NCI-H524 (cell line): ENCODE results near the gene PRKCQ.

Experiments
- DNase-seq, 2 experiments: peaks; one replicate each; lab custom pipeline; 2025; lab: John Stamatoyannopoulos, UW

The PRKCQ gene

DNA sequence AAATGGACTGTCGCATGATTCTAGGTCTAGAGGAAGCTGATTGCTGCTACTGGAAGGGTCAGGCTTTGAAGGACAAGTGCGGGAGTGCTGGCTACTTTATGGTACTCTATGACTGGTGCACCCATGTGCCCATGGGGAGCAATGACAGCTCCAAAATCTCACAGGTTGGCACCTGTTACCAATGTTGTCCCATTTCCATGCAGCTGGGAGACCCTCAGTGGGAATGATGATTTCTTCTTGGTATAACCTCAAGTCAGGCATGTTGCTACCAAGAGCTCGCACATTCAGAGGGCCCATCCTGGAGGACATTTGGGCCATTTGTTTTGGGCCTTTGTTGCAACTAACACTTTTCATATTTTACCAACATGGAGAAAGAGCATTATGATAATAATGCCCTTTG, 174.4 kb downstream of the PRKCQ start:
- DNase-seq = no peak

DNA sequence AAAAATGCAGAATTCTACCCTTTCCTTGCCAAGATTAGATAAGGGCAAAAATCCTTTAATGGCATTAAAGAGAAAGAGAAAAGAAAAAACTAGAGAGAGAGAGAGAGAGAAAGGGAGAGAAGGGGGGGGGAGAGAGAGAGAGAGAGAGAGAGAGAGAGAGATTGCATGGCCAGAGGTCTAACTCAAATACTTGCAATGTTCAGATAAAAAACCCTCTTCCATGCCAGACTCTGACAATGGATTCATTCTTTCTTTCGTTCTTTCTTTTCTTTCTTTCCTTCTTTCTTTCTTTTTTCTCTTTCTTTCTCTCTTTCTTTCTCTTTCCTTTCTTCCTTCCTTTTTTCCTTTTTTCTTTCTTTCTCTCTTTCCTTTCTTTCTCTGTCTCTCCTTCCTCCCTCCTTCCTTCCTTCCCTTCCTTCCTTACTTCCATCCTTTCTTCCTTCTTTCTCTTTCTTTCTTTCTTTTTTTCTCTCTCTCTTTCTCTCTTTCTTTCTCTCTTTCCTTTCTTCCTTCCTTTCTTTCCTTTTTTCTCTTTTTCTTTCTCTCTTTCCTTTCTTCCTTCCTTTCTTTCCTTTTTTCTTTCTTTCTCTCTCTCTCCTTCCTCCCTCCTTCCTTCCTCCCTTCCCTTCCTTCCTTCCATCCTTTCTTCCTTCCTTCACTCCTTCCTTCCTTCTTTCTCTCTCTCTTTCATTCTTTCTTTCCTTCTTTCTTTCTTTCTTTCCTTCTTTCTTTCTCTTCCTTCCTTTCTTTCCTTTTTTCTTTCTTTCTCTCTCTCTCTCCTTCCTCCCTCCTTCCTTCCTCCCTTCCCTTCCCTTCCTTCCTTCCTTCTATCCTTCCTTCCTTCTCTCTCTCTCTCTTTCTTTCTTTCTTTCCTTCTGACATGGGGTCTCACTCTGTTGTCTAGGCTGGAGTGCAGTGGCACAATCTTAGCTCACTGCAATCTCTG, 175.7 kb downstream of the PRKCQ start:
- no peak for DNase-seq

DNA sequence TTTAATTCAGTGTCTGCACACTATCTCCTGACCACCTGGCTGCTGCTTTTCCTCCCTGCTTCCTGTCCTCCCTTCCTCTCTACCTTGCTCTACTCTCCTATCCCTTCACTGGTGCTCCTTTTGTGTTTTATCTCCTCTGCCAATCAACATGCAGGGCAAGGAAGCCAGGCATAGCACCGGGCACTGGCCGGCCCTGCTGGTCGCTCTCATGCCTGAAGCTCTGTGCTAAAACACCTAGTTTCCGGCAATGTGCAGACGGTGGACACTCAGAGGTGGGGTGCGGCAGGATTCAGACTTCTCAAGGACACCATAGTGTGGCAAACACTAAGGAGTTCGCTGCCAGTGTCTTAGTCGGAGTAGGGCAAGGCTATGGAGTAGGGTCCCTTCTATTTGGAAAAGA, 177.1 kb downstream of the PRKCQ start:
- DNase-seq = no peak

DNA sequence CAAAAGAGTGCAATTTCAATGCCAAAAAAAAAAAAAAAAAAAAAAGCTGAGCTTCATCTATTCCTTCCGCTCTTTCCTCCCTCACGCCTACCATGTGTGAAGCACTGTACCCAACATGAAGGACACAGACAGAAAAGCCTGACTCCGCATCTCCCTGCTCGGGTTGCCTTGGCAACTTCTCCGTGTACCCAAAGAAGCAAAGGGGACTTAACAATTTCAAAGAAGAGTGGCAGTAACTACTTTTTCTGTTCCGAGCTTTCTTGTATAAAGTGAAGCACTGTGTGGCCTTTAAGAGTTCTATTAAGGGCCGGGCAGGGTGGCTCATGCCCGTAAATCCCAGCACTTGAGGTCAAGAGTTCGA, 177.7 kb downstream of the PRKCQ start:
- DNase-seq = no peak

DNA sequence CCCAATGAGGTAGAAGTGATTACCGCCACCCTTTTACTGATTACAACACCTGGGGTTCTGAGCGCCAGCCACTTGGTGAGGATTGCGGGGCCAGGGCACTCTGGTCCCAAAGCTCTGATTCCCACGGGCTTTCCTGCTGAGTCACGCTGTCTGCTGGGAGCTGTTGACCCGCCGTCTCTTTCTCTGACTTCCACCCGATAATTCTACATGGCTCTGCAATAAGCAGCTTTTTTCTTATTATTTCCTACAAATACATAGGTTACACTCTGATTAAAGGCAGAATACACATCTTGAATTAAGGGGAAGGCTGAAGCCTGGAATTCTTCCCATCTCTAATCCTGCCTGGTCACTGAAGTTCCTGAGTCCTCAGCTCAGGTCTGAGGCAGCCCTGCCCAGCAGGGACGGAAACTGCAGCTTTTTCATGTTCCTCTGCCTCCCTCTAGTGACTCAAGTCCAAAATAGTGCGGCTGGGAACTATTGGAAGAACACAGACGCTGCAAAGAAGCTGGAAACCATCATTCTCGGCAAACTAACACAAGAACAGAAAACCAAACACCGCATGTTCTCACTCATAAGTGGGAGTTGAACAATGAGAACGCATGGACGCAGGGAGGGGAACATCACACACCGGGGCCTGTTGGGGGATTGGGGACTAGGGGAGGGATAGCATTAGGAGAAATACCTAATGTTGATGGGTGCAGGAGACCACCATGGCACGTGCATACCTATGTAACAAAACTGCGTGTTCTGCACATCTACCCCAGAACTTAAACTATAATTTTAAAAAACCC, 178.3 kb downstream of the PRKCQ start:
- peak; percentile 15 to 71 for DNase-seq

GRCh38 chr10:6400821-6401465, 179.1 kb downstream of the PRKCQ start:
- DNase-seq = no peak

GRCh38 chr10:6400331-6400730, 179.7 kb downstream of the PRKCQ start:
- DNase-seq = no peak

- no peak for DNase-seq
Measured at GRCh38 chr10:6399879-6400278, 180.2 kb downstream of the PRKCQ start.

GRCh38 chr10:6399231-6399741, 180.8 kb downstream of the PRKCQ start:
- no peak for DNase-seq

GRCh38 chr10:6398399-6398798, 181.7 kb downstream of the PRKCQ start:
- no peak for DNase-seq

DNA sequence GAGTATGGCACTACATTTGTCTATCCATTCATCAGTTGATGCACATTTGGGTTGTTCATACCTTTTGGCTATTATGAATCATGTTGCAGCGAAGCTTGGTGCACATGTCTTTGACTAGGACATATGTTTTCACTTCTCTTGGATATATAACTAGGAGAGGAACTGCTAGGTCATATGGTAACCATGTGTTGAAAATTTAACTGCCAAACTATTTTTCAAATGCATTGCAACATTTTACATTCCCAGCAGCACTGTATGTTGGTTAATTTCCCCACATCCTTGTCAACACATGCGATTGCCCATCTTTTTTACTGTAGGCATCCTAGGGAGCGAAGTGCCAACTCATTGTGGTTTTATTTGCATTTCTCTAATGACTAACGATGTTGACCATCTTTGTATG, 183.4 kb downstream of the PRKCQ start:
- no peak for DNase-seq

GRCh38 chr10:6396226-6396625, 183.8 kb downstream of the PRKCQ start:
- DNase-seq = no peak

DNA sequence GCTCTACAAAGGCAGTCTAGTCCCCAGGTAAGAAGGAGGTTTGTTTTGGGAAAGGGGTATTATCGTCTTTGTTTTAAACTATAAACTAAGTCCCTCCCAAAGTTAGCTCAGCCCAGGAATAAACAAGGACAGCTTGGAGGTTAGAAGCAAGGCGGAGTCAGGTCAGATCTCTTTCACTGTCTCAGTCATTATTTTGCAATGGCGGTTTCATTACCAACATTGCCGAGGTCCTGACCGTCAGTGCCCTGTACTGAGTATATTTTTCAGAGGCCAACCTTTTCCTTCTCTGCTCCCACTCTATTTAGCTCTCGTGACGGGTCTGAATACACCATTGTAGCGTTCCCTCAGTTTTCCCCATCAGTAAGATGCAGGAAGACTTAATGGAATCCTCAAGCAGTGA, 184.5 kb downstream of the PRKCQ start:
- no peak for DNase-seq

GRCh38 chr10:6394084-6394483, 186.0 kb downstream of the PRKCQ start:
- peak in 1 of 2 experiments; percentile 36 for DNase-seq

DNA sequence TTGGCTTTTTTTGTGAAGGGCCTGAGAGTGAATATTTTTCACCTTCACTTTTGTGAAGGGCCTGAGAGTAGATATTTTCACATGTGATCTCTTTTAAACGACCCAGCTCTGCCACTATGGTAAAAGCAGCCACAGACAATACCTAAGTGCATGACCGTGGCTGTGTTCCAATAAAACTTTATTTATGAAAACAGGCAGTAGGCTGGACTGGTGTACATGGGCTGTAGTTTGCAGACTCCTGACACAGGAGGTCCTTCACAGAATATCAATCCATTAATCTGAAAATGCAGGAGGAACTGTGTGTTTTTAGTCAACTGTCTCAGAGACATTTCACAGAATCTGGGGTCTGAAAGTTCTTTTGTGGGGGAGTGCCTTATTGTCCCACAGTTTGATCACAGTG, 186.9 kb downstream of the PRKCQ start:
- no peak for DNase-seq

GRCh38 chr10:6390213-6390845, 189.7 kb downstream of the PRKCQ start:
- no peak for DNase-seq

DNA sequence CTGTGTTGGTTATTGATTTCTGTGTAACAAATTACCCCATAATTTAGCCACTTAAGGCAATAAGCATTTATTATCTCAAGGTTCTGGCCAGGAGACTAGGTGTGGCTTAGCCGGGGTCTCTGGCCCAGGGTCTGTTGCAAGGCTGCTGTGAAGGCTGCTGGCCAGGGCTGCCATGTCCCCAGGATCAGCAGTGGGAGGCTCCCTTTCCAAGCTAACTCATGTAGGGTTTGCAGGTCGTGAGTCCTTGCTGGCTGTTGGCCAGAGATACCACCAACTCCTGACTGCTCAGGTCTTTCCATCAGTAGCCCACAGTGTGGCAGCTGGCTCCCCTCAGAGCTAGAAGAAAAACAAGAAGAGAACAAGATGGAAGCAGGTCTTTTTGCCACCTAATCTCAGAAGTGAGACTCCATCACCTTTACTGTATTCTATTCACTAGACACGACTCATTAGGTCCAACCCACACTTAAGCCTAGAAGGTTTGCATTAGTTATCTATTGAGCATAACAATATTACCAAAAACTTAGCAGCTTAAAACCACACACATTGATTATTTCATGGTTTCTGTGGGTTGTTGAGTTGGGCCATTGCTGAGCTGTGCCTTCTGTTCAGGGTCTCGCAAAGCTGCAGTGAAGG, 191.7 kb downstream of the PRKCQ start:
- no peak for DNase-seq

GRCh38 chr10:6386960-6387359, 193.1 kb downstream of the PRKCQ start:
- no peak for DNase-seq

DNA sequence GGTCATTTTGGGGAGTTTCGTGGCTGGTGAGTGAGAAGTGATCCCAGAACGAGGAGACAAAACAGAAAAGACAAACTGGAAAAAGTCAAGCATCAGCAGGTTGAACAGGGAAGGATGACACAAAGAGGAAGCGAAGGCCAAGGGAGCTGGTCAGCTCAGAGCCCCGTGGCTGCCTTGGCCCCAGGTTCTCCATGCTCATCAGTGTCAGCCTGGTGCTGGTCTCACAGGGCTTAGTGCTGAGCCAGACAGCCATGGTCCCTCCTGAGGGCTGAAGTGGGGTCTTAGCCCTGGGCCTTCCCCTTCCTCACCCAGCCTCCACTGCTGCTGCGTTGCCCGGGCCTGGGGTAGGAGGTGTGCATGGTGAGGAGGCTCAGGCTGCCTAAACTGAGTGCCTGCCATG, 193.7 kb downstream of the PRKCQ start:
- DNase-seq = no peak

GRCh38 chr10:6385665-6386064, 194.4 kb downstream of the PRKCQ start:
- no peak for DNase-seq

DNA sequence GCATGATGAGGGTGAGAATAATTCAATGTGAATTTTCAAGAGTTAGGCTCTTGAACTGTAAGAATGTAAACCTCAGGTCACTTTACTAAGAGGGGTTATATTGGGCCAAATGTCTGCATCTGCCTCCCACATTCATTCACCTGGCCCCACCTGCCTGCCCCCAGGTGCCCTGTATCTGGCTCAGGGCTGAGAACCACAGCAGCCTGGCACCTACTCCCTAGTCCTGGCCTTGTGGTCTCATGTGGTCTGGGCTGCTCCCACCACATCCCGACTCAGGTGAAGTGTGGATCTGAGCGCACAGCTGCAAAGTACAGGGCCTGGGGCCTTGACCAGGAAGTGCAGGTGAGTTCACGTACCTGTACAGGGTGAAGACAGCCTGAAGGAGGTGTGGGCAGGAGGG, 195.2 kb downstream of the PRKCQ start:
- DNase-seq = no peak

GRCh38 chr10:6384031-6384430, 196.0 kb downstream of the PRKCQ start:
- no peak for DNase-seq
